ENCODE data around the gene RBM15. TPM values are rescaled to one million over a fixed set of nuclear protein-coding genes. Genes with fewer than 3 reads are reported as not detected.

RBM15 gene
- total RNA-seq, 1 donor from 2014 or later = 13.9 TPM

GRCh38 chr1:110319332-110320167, 19.6 kb upstream of the RBM15 start:
- DNase-seq (no peak), ATAC-seq (ENCODE audit: poor library complexity) (no peak)
- intact Hi-C loops (cut with DNase I) = no loop called here

DNA sequence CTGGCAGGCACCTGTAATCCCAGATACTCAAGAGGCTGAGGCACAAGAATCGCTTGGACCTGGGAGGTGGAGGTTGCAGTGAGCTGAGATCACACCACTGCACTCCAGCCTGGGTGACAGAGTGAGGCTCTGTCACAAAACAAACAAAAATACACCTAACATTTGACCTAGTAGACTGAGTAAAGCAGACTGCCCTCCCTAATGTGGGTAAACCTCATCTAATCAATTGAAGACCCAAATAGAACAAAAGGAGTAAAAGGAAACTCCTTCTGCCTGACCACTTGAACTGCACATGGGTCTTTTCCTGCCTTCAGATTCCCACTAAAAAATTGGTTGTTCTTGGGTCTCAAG, 19.0 kb upstream of the RBM15 start:
- intact Hi-C loops (cut with DNase I) = no loop called here
- DNase-seq (no peak), ATAC-seq (ENCODE audit: poor library complexity) (no peak)

DNA sequence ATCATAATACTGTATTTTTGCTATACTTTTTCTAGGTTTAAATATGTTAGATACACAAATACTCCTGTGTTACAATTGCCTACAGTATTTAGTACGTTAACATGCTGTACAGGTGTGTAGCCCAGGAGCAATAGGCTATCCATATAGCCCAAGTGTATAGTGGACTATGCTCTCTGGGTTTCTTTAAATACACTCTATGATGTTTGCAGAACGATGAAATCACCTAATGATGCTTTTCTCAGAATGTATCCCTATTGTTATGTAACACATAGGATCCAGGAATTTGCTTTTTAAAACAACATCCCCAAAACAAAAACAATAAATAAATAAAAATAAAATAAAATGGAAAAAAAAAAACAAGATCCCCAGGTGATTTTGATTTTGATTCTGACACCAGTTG, 18.1 kb upstream of the RBM15 start:
- no peak for DNase-seq
- intact Hi-C loops (cut with DNase I) = no loop called here
- ATAC-seq (ENCODE audit: poor library complexity) = no peak

GRCh38 chr1:110321846-110322245, 17.3 kb upstream of the RBM15 start:
- no peak for ATAC-seq (ENCODE audit: poor library complexity)
- intact Hi-C loops (cut with DNase I) = no loop called here
- no peak for DNase-seq

DNA sequence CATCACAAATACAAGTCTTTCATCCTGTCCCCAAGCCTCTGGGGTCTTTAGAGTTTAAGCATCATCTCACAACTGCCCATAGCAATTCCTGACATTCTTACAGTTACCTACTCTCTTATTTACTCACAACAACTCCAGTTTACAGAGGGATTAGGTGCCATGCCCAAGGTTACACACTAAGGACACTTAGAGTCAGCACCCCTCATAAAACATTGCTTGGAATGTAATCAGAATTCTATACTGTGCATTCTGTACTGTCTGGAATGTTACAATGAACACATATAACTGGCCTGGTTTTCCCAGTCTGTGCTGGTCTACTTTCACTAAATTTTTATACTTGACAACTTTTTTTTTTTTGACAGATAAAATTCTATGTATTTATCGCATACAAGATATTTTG, 14.5 kb upstream of the RBM15 start:
- ATAC-seq (ENCODE audit: poor library complexity) (no peak), DNase-seq (no peak)
- intact Hi-C loops (cut with DNase I) = no loop called here

DNA sequence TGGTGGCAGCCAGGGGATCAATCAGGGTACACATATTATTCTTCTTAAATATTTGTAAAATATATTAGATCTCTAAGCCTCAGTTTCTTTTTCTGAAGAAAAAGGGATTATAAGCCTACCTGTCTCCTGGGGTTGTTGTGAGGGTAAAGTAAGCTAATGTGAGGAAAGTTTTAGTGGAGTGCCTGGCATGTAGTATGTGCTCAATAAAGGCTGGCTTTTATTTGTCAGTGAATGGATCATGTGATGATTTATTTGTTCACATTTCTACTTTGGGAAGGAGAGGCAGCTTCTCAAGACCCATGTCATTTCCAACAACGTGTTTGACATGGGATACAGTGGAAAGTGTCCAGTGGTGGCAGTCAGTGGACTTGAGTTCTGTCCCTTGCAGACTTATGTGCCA, 12.4 kb upstream of the RBM15 start:
- intact Hi-C loops (cut with DNase I) = no loop called here
- no peak for DNase-seq
- no peak for ATAC-seq (ENCODE audit: poor library complexity)

DNA sequence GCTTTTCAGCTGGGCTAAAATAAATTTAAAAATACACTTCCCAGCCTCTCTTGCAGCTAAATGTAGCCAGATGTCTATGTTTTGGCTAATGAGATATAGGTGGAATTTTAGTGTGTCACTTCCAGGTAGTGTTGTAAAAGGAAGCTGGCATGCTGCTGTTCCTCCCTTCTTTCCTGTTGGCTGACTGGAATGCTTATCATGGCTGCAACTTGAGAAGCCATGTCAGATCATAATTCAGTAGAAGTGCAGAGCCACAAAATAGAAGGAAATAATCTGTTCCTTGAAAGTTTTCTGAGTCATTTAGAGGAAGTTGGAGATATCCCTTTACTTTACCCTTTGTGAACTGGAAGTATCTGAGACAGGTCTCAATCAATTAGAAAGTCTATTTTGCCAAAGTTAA, 10.9 kb upstream of the RBM15 start:
- intact Hi-C loops (cut with DNase I) = no loop called here
- no peak for ATAC-seq (ENCODE audit: poor library complexity)
- no peak for DNase-seq

- no peak for ATAC-seq (ENCODE audit: poor library complexity)
- DNase-seq = no peak
- intact Hi-C loops (cut with DNase I) = no loop called here
These were observed 10.5 kb upstream of the RBM15 start for GRCh38 chr1:110328700-110329099.

DNA sequence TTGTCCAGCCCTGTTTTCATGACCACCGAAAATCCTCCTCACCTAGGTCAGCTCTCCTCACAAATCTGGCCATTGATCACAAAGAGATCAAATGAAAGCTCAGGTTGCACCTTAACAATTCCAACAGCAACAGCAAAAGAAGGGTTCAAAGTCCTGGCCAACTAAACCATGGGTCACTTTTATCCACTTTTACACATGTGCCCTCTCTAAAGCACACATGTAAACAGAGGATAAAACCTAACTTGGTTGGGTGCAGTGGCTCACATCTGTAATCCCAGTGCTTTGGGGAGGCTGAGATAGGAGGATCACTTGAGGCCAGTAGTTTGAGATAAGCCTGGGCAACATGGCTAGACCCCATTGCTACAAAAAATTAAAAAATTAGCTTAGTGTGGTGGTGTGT, 3.9 kb upstream of the RBM15 start:
- ATAC-seq (ENCODE audit: poor library complexity) (no peak), DNase-seq (no peak)
- intact Hi-C loops (cut with DNase I) = no loop called here

DNA sequence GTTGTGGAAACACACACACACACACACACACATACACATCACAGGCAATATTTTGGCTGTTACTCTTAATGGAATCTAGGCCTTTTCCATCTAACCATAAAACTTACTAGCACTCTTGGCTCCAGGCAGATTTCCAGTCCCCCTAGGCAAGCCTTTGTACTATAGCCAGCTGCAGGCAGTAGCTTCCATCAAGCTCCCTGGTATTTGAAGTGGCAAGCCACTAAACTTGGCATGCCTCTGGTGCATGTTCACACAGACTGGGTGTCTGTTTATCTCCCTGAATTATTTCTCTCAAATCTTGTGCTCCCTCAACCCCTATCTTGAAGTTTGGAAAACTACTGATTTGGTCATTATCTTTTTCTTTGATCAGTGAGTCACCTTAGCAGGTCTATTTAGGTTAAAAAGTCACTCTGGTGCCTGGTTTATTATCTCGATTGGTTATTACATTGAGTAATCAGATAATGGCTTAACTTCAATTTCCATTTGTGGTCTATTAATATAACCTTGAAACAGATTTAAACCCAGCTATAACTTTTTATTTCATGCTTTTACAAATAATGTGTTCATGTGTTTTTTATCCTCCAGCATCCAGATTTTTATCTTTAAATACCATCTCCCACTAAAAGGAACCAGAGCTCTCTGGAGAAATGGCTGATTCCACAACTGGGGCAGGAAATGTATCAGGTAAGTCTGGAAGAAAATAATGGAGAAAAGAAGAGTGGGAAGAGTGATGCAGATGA, 2.7 kb upstream of the RBM15 start:
- ATAC-seq (ENCODE audit: poor library complexity) (no peak), DNase-seq (no peak)
- intact Hi-C loops (cut with DNase I) = no loop called here

DNA sequence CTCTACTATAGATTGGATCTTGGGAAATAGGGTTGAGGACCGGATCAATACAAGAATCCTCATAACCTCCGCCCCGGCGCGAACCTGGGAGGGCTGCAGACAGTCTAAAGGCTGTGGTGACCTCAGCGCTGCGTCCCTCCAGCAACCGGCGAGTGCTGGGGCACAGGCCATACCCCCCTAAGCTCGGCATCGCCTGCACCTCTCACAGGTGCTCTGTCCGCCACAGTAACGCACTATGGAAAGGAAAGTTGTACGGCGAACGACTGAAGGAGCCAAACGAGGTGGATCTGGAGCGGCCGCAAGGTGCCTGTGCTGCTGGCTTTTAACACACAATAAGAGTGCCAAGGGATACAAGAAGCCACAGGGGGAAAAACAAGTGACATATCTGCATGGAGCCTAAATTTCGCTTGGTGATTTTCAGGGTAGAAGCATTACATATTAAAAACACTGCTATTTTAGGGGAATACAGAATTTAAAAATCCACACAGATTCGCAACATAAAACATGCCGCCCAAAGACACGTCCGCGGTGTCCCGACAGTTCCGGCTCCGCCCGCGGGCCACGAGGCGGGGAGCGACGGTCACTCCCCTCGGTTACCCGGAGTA, 1.4 kb upstream of the RBM15 start:
- intact Hi-C loops (cut with DNase I) = no loop called here
- ATAC-seq (ENCODE audit: poor library complexity) (peak; percentile 2), DNase-seq (peak; percentile 67)

- ATAC-seq (ENCODE audit: poor library complexity) (peak; percentile 89), DNase-seq (peak; percentile 96)
- intact Hi-C loops (cut with DNase I) = no loop called here
These were observed 780 bp upstream of the RBM15 start for GRCh38 chr1:110338309-110338885.

GRCh38 chr1:110339407-110340206, 430 bp downstream of the RBM15 start:
- DNase-seq (peak; percentile 67), ATAC-seq (ENCODE audit: poor library complexity) (no peak)
- intact Hi-C loops (cut with DNase I) = loop anchor here (5.0 kb wide), 1 partner anchor 68 kb away; the partner anchor contains the start of gene LAMTOR5

DNA sequence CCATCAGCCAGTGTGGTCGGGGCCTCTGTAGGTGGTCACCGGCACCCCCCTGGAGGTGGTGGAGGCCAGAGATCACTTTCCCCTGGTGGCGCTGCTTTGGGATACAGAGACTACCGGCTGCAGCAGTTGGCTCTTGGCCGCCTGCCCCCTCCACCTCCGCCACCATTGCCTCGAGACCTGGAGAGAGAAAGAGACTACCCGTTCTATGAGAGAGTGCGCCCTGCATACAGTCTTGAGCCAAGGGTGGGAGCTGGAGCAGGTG, 961 bp downstream of the RBM15 start:
- DNase-seq = no peak
- intact Hi-C loops (cut with DNase I) = loop anchor here (5.0 kb wide), 1 partner anchor 67 kb away; the partner anchor contains the start of gene LAMTOR5
- ATAC-seq (ENCODE audit: poor library complexity) = no peak

DNA sequence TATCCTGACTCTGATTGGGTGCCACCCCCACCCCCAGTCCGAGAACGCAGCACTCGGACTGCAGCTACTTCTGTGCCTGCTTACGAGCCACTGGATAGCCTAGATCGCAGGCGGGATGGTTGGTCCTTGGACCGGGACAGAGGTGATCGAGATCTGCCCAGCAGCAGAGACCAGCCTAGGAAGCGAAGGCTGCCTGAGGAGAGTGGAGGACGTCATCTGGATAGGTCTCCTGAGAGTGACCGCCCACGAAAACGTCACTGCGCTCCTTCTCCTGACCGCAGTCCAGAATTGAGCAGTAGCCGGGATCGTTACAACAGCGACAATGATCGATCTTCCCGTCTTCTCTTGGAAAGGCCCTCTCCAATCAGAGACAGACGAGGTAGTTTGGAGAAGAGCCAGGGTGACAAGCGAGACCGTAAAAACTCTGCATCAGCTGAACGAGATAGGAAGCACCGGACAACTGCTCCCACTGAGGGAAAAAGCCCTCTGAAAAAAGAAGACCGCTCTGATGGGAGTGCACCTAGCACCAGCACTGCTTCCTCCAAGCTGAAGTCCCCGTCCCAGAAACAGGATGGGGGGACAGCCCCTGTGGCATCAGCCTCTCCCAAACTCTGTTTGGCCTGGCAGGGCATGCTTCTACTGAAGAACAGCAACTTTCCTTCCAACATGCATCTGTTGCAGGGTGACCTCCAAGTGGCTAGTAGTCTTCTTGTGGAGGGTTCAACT, 2.1 kb downstream of the RBM15 start:
- intact Hi-C loops (cut with DNase I) = loop anchor here (5.0 kb wide), 1 partner anchor 66 kb away; the partner anchor contains the start of gene LAMTOR5

GRCh38 chr1:110341872-110342331, 2.7 kb downstream of the RBM15 start:
- no peak for ATAC-seq (ENCODE audit: poor library complexity)
- intact Hi-C loops (cut with DNase I) = loop anchor here (5.0 kb wide), 1 partner anchor 65 kb away; the partner anchor contains the start of gene LAMTOR5
- DNase-seq = no peak

More for the DNA sequence above, 2.1 kb downstream of the RBM15 start:
- DNase-seq = no peak
- ATAC-seq (ENCODE audit: poor library complexity) = no peak

GRCh38 chr1:110343249-110343648, 4.1 kb downstream of the RBM15 start:
- DNase-seq (no peak), ATAC-seq (ENCODE audit: poor library complexity) (no peak)
- intact Hi-C loops (cut with DNase I) = loop anchor here (5.0 kb wide), 1 partner anchor 64 kb away; the partner anchor contains the start of gene LAMTOR5

DNA sequence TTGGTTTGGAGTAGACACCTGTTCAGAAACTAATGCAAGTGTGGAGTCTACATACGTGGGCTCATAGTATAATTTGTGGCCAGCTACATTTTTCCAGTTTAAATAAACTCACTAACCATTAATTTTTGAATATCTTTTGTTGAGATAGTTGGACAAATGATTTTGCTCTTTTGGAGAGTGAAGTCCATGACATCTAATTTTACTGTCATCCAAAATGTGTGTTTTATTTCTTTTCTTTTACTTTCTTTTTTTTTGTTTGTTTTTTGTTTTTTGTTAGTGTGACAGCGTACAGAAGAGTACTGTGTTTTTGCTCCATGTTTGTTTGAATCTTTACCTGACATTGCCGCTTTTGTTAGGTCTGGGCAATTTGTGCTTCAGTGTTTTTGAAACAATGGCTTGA, 5.0 kb downstream of the RBM15 start:
- intact Hi-C loops (cut with DNase I) = loop anchor here (5.0 kb wide), 1 partner anchor 63 kb away; the partner anchor contains the start of gene LAMTOR5
- no peak for DNase-seq
- no peak for ATAC-seq (ENCODE audit: poor library complexity)

All from Right ventricle myocardium superior (tissue), 1 donor.